SK-N-SH treated with all-trans-retinoic acid at 6 μM for 48 hours (cell line): Measurements from ENCODE around the gene ADAMTS2.

Experiments used
- ATAC-seq: fragments of 200-7000 bp; cut with Tn5 transposase; 3 replicates; pipeline ENCODE4 v1.9.1; 2020; ENCODE audit warnings: mild to moderate bottlenecking, moderate library complexity
- BACH2 ChIP-seq: fragments of 250-450 bp; sonication (Bioruptor Pico); IDR thresholded peaks from 2 replicates; pipeline ENCODE4 v1.9.0; 2021; ENCODE audit warnings: mild to moderate bottlenecking, borderline replicate concordance
- CREB5 ChIP-seq: fragments of 250-450 bp; sonication (Bioruptor Pico); IDR thresholded peaks from 2 replicates; pipeline ENCODE4 v1.5.1; 2020; ENCODE audit warnings: low read depth, mild to moderate bottlenecking, moderate library complexity
- CSRNP3 ChIP-seq: fragments of 250-450 bp; sonication (Bioruptor Pico); IDR thresholded peaks from 2 replicates; pipeline ENCODE4 v1.5.1; 2021; ENCODE audit warnings: mild to moderate bottlenecking, moderate library complexity
- ESRRG ChIP-seq: fragments of 250-450 bp; sonication (Bioruptor Pico); IDR thresholded peaks from 2 replicates; pipeline ENCODE4 v1.6.1; 2021; ENCODE audit warnings: mild to moderate bottlenecking
- GLIS3 ChIP-seq: fragments of 250-450 bp; sonication (Bioruptor Pico); IDR thresholded peaks from 2 replicates; pipeline ENCODE4 v1.5.0; 2020; ENCODE audit warnings: mild to moderate bottlenecking, moderate library complexity
- ISL1 ChIP-seq: fragments of 250-450 bp; sonication (Bioruptor Pico); IDR thresholded peaks from 2 replicates; pipeline ENCODE4 v2.1.2; 2022; ENCODE audit warnings: mild to moderate bottlenecking, moderate library complexity
- PATZ1 ChIP-seq: fragments of 250-450 bp; sonication (Bioruptor Pico); IDR thresholded peaks from 2 replicates; pipeline ENCODE4 v1.8.0; 2020; ENCODE audit warnings: mild to moderate bottlenecking, moderate library complexity, borderline replicate concordance
- PPARA ChIP-seq: fragments of 250-450 bp; sonication (Bioruptor Pico); IDR thresholded peaks from 2 replicates; pipeline ENCODE4 v1.5.0; 2020; ENCODE audit warnings: mild to moderate bottlenecking, borderline replicate concordance
- SNAI2 ChIP-seq: fragments of 250-450 bp; sonication (Bioruptor Pico); IDR thresholded peaks from 2 replicates; pipeline ENCODE4 v1.5.0; 2020; ENCODE audit warnings: mild to moderate bottlenecking, moderate library complexity
- TCF4 ChIP-seq: fragments of 250-450 bp; sonication (Bioruptor Pico); IDR thresholded peaks from 2 replicates; pipeline ENCODE4 v1.8.0; 2021; ENCODE audit warnings: mild to moderate bottlenecking, moderate library complexity, borderline replicate concordance
- TOX ChIP-seq: fragments of 250-450 bp; sonication (Bioruptor Pico); IDR thresholded peaks from 2 replicates; pipeline ENCODE4 v1.8.0; 2021; ENCODE audit warnings: mild to moderate bottlenecking, moderate library complexity, borderline replicate concordance
- ZFP3 ChIP-seq: fragments of 250-450 bp; sonication (Bioruptor Pico); IDR thresholded peaks from 2 replicates; pipeline ENCODE4 v1.5.0; 2020; ENCODE audit warnings: mild to moderate bottlenecking, moderate library complexity
- ZFP30 ChIP-seq: fragments of 450-650 bp; formaldehyde crosslinking; IDR thresholded peaks from 2 replicates; pipeline ENCODE4 v1.5.0; 2022; ENCODE audit warnings: mild to moderate bottlenecking, moderate library complexity
- ZNF565 ChIP-seq: fragments of 450-650 bp; formaldehyde crosslinking; conservative IDR thresholded peaks from 2 replicates; pipeline ENCODE4 v1.5.0; 2020; ENCODE audit warnings: low read depth, mild to moderate bottlenecking, moderate library complexity
- ZNF70 ChIP-seq: fragments of 450-650 bp; formaldehyde crosslinking; IDR thresholded peaks from 2 replicates; pipeline ENCODE4 v1.5.0; 2020; ENCODE audit warnings: mild to moderate bottlenecking, moderate library complexity
- ZNF8 ChIP-seq: fragments of 450-650 bp; formaldehyde crosslinking; IDR thresholded peaks from 2 replicates; pipeline ENCODE4 v1.5.0; 2020; ENCODE audit warnings: mild to moderate bottlenecking, moderate library complexity
- TF ChIP-seq, protein P1 (sequence below): fragments of 250-450 bp; sonication (Bioruptor Pico); IDR thresholded peaks from 2 replicates; pipeline ENCODE4 v1.8.0; 2021; ENCODE audit warnings: low read depth, mild to moderate bottlenecking, moderate library complexity, borderline replicate concordance

The ADAMTS2 gene

DNA sequence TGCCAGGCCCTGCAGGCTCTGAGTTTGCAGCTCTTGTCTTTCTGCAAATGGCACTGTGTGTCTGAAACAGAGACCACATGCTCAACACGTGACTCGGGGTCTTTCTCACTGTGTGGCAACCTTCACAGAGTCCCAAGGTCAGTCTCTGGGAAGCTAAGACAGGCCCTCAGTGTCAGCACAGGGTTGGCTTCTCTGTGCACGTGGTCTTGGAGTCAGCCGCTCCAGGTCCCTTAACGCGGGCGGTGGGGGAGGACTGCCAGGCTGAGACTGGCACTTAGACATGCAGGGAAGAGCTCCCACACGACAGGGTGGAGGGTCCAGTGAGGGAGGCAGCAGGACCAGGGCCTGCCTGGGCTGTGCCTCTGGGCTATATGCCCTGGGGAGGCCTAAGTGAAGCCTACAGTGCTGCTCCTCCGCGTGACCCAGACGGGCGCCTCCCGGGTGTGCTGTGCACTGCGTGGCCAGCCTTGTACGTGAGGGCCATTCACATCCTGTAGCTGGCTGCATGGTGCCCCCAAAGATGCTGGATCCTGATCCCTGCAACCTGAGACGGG lies 76.8 kb downstream of the ADAMTS2 start (continued):
- no peak for TF ChIP-seq PATZ1 (CRISPR knock-in tag)
- TF ChIP-seq ZFP30 (CRISPR knock-in tag): no peak
- TF ChIP-seq ZFP3 (CRISPR knock-in tag): no peak
- no peak for TF ChIP-seq CSRNP3
- no peak for TF ChIP-seq ZNF565 (CRISPR knock-in tag)
- TF ChIP-seq SNAI2 (CRISPR knock-in tag): no peak
- no peak for TF ChIP-seq CREB5
- TF ChIP-seq PPARA (CRISPR knock-in tag): no peak
- TF ChIP-seq ESRRG (CRISPR knock-in tag): no peak
- TF ChIP-seq ISL1 (CRISPR knock-in tag): no peak
- TF ChIP-seq, all 23 proteins: peak for 0

DNA sequence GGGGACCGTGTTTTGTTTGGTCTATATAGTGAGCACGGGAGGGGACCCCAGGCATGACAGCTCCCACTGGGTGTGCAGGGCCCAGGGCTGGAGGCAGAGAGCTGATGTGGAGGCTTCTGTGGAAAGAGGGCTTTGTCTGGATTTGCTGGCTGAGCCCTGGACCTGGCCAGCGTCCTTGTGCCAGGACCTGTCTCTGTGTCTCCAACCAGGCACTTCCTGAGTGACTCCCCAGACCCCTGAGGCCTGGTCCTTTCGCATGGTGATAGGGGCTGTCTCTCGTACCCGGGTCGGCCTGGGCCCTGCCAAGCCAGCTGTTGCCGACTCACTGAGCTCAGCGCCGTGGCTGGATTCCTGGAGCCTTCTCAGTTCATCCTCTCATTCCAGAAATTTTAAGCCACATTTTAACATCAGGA lies 77.6 kb downstream of the ADAMTS2 start:
- no peak for ATAC-seq
- TF ChIP-seq CREB5: no peak
- no peak for TF ChIP-seq TCF4
- no peak for TF ChIP-seq BACH2 (CRISPR knock-in tag)

DNA sequence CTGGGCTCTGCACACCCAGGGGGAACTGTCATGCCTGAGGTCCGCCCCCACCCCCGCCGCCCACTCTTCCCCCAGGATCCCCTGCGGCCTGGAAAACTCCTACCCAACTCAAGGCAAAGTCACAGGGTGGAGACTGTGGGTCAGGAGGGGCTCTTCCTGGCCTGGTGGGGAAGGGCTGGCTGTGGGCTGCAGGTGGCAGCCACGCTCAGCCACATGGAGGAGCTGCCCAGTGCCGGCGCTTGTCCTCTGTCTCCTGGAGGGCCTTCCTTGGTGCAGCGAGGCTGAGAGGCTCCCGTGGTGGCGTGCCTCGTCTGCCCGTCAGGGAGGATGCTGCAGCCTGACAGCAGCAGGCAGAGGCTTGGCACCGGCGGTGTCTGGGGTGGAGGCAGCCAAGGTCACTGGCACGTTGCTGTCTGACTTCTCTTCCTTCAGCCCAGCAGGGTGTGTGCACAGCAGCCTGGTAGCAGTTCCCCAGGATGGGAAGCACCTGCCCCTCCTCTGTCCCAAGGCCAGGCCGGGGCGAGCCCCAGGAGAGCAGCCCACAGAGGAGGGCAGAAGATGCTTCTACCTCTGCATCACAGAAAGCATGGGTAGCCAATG lies 78.1 kb downstream of the ADAMTS2 start:
- TF ChIP-seq SNAI2 (CRISPR knock-in tag) (no peak), PATZ1 (CRISPR knock-in tag) (no peak), ZNF8 (CRISPR knock-in tag) (no peak), GLIS3 (no peak), ZNF70 (CRISPR knock-in tag) (no peak), ZNF565 (CRISPR knock-in tag) (no peak), TCF4 (no peak), CSRNP3 (no peak), ESRRG (CRISPR knock-in tag) (no peak), ZFP3 (CRISPR knock-in tag) (no peak), TOX (CRISPR knock-in tag) (no peak)
- TF ChIP-seq, protein P1, sequence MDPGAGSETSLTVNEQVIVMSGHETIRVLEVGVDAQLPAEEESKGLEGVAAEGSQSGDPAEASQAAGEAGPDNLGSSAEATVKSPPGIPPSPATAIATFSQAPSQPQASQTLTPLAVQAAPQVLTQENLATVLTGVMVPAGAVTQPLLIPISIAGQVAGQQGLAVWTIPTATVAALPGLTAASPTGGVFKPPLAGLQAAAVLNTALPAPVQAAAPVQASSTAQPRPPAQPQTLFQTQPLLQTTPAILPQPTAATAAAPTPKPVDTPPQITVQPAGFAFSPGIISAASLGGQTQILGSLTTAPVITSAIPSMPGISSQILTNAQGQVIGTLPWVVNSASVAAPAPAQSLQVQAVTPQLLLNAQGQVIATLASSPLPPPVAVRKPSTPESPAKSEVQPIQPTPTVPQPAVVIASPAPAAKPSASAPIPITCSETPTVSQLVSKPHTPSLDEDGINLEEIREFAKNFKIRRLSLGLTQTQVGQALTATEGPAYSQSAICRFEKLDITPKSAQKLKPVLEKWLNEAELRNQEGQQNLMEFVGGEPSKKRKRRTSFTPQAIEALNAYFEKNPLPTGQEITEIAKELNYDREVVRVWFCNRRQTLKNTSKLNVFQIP (CRISPR knock-in tag): no peak
- TF ChIP-seq, all 23 proteins: peak for 0
- no peak for ATAC-seq
